Caco-2 (cell line): ENCODE data around the gene SH2D4B. TPM values are rescaled to one million over a fixed set of nuclear protein-coding genes. Genes with fewer than 3 reads are reported as not detected.

Source experiments
- BruUV-seq: library from RNA; stranded (reverse); fragments of 400-500 nt; replicated peaks from 2 replicates; lab custom pipeline; 2021; lab: Mats Ljungman, UMichigan
- CTCF ChIA-PET: fragments of 300-600 bp; sonication (Branson Sonifier 250); formaldehyde crosslinking; loops from one replicate; lab custom pipeline; 2022; ENCODE audit warnings: antibody characterized with exemption; lab: Charles Lee
- POLR2A ChIA-PET: fragments of 300-600 bp; sonication (Branson Sonifier 250); formaldehyde crosslinking; loops from one replicate; lab custom pipeline; 2022; ENCODE audit warnings: antibody characterized with exemption; lab: Charles Lee
- DNase-seq, 2 experiments: peaks; one replicate each; pipeline versions ENCODE4 v3.0.0 to v3.0.0-alpha.2; 2020 to 2022
- H3K27me3 ChIP-seq: replicated peaks from 2 replicates; pipeline ENCODE4 v1.6.0; 2011; ENCODE audit warnings: low read length; ENCODE audit not compliant: control insufficient read depth, insufficient read depth
- H3K36me3 ChIP-seq: 2 replicates; pipeline ENCODE4 v1.5.1; 2011; ENCODE audit warnings: low read length; ENCODE audit not compliant: control insufficient read depth, insufficient read depth
- H3K4me1 ChIP-seq: fragments of 250-450 bp; sonication (Bioruptor Pico); 2 replicates; pipeline ENCODE4 v1.5.1; 2020; ENCODE audit warnings: mild to moderate bottlenecking
- H3K4me3 ChIP-seq: 2 replicates; pipeline ENCODE4 v1.5.1; 2011; ENCODE audit warnings: low read depth, mild to moderate bottlenecking, control low read depth, low read length
- H3K9me3 ChIP-seq: fragments of 250-450 bp; sonication (Bioruptor Pico); 2 replicates; pipeline ENCODE4 v1.5.1; 2020; ENCODE audit warnings: mild to moderate bottlenecking, moderate library complexity
- H3K27ac Mint-ChIP-seq: one replicate; pipeline ENCODE4 v1.8.0; 2022; ENCODE audit warnings: mixed read lengths; ENCODE audit not compliant: unreplicated experiment
- H3K27me3 Mint-ChIP-seq: one replicate; pipeline ENCODE4 v1.8.0; 2022; ENCODE audit warnings: mixed read lengths; ENCODE audit not compliant: insufficient read depth, unreplicated experiment
- H3K36me3 Mint-ChIP-seq: one replicate; pipeline ENCODE4 v1.8.0; 2022; ENCODE audit warnings: mild to moderate bottlenecking, mixed read lengths; ENCODE audit not compliant: insufficient read depth, unreplicated experiment
- H3K4me1 Mint-ChIP-seq: one replicate; pipeline ENCODE4 v1.8.0; 2022; ENCODE audit warnings: low read depth, mixed read lengths; ENCODE audit not compliant: unreplicated experiment
- H3K4me3 Mint-ChIP-seq: one replicate; pipeline ENCODE4 v1.8.0; 2022; ENCODE audit warnings: mild to moderate bottlenecking, moderate library complexity, mixed read lengths; ENCODE audit not compliant: unreplicated experiment
- H3K9me3 Mint-ChIP-seq: one replicate; pipeline ENCODE4 v1.8.0; 2022; ENCODE audit warnings: mixed read lengths; ENCODE audit not compliant: unreplicated experiment
- CTCF ChIP-seq, 2 experiments: fragments of 200-600 bp in 1 of 2; IDR thresholded peaks; 1 replicate in 1 of 2; 2 replicates in 1 of 2; pipeline versions ENCODE4 v1.5.1 to v1.8.0; 2011 to 2022; ENCODE audit warnings: antibody characterized with exemption in 1 of 2, control low read depth in 1 of 2, inconsistent platforms in 1 of 2, low read depth in 1 of 2, low read length in 1 of 2, mild to moderate bottlenecking in 1 of 2, moderate library complexity in 1 of 2; ENCODE audit not compliant: insufficient read depth in 1 of 2, severe bottlenecking in 1 of 2, unreplicated experiment in 1 of 2
- intact Hi-C: fragments of 100-400 bp; cut with micrococcal nuclease; formaldehyde crosslinking; loops from one replicate; pipeline ENCODE4 v1.10.0; 2022; ENCODE audit not compliant: unreplicated experiment
- total RNA-seq: library from RNA; stranded (reverse); gene quantifications from 2 replicates; pipeline ENCODE4 v1.2.3, GENCODE V29; 2022

SH2D4B gene
- total RNA-seq, 1 experiment from 2014 or later, result 0.23 TPM

GRCh38 chr10:80580638-80581468 lies 43.2 kb downstream of the SH2D4B start:
- no peak for TF ChIP-seq CTCF (IDR thresholded peaks at IDR 0.05; ENCODE audit: insufficient read depth in 1 of 2, low read depth in 1 of 2, low read length in 1 of 2, severe bottlenecking in 1 of 2, unreplicated experiment in 1 of 2)
- Mint-ChIP-seq H3K36me3 (no peaks in the 10 kb centered on the region), H3K27me3 (peaks cover 6% of the 10 kb centered on the region), H3K4me1 (no peaks in the 10 kb centered on the region), H3K27ac (no peak overlapping the region), H3K9me3 (no peaks in the 10 kb centered on the region), H3K4me3 (no peak overlapping the region)
- CTCF ChIA-PET, result no interaction called here
- no peaks in the 10 kb centered on the region for H3K27me3 ChIP-seq
- POLR2A ChIA-PET, result no interaction called here
- intact Hi-C loops, result no loop called here
- no peaks in the 10 kb centered on the region for H3K9me3 ChIP-seq
- H3K4me3 ChIP-seq, result no peak overlapping the region
- DNase-seq, result no peak
- no peaks in the 10 kb centered on the region; the same call in 1 of the 2 replicates for H3K36me3 ChIP-seq
- no peaks in the 10 kb centered on the region for H3K4me1 ChIP-seq
- no TSS peak for BruUV-seq

- Mint-ChIP-seq H3K36me3 (no peaks in the 10 kb centered on the region), H3K4me3 (no peak overlapping the region), H3K9me3 (no peaks in the 10 kb centered on the region), H3K4me1 (no peaks in the 10 kb centered on the region), H3K27me3 (peaks cover 6% of the 10 kb centered on the region), H3K27ac (no peak overlapping the region)
- DNase-seq, result no peak
- H3K36me3 ChIP-seq, result no peaks in the 10 kb centered on the region; the same call in 1 of the 2 replicates
- H3K4me1 ChIP-seq, result no peaks in the 10 kb centered on the region
- CTCF ChIA-PET, result no interaction called here
- BruUV-seq, result no TSS peak
- TF ChIP-seq CTCF (IDR thresholded peaks at IDR 0.05; ENCODE audit: insufficient read depth in 1 of 2, low read depth in 1 of 2, low read length in 1 of 2, severe bottlenecking in 1 of 2, unreplicated experiment in 1 of 2), result no peak
- intact Hi-C loops, result no loop called here
- no peak overlapping the region for H3K4me3 ChIP-seq
- POLR2A ChIA-PET, result no interaction called here
- H3K9me3 ChIP-seq, result no peaks in the 10 kb centered on the region
- H3K27me3 ChIP-seq, result no peaks in the 10 kb centered on the region
Measured at GRCh38 chr10:80581469-80581835, 43.8 kb downstream of the SH2D4B start.

GRCh38 chr10:80582286-80582960 lies 44.7 kb downstream of the SH2D4B start:
- Histone ChIP-seq H3K4me3 (no peak overlapping the region), H3K4me1 (no peaks in the 10 kb centered on the region), H3K27me3 (no peaks in the 10 kb centered on the region), H3K36me3 (no peaks in the 10 kb centered on the region; the same call in 1 of the 2 replicates), H3K9me3 (no peaks in the 10 kb centered on the region)
- Mint-ChIP-seq H3K36me3 (no peaks in the 10 kb centered on the region), H3K27ac (no peak overlapping the region), H3K4me1 (no peaks in the 10 kb centered on the region), H3K9me3 (peaks cover 3% of the 10 kb centered on the region), H3K4me3 (no peak overlapping the region), H3K27me3 (peaks cover 6% of the 10 kb centered on the region)
- TF ChIP-seq CTCF (IDR thresholded peaks at IDR 0.05; ENCODE audit: insufficient read depth in 1 of 2, low read depth in 1 of 2, low read length in 1 of 2, severe bottlenecking in 1 of 2, unreplicated experiment in 1 of 2), result no peak
- no peak for DNase-seq
- POLR2A ChIA-PET, result no interaction called here
- CTCF ChIA-PET, result no interaction called here
- intact Hi-C loops, result no loop called here
- BruUV-seq, result no TSS peak
